ENCODE measurements around the gene MMP19. TPM values are rescaled to one million over a fixed set of nuclear protein-coding genes. Genes with fewer than 3 reads are reported as not detected.
"Not testable (repeated sequence)": the region's sequence is repeated elsewhere in the genome, so short reads cannot be mapped to it uniquely, and the experiment has no call there.

MMP19 gene, protein sequence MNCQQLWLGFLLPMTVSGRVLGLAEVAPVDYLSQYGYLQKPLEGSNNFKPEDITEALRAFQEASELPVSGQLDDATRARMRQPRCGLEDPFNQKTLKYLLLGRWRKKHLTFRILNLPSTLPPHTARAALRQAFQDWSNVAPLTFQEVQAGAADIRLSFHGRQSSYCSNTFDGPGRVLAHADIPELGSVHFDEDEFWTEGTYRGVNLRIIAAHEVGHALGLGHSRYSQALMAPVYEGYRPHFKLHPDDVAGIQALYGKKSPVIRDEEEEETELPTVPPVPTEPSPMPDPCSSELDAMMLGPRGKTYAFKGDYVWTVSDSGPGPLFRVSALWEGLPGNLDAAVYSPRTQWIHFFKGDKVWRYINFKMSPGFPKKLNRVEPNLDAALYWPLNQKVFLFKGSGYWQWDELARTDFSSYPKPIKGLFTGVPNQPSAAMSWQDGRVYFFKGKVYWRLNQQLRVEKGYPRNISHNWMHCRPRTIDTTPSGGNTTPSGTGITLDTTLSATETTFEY
- 1 to 10 TPM in 1 of 2 experiments, under 1 TPM in 1; 0.89 to 1.7 TPM for total RNA-seq

DNA sequence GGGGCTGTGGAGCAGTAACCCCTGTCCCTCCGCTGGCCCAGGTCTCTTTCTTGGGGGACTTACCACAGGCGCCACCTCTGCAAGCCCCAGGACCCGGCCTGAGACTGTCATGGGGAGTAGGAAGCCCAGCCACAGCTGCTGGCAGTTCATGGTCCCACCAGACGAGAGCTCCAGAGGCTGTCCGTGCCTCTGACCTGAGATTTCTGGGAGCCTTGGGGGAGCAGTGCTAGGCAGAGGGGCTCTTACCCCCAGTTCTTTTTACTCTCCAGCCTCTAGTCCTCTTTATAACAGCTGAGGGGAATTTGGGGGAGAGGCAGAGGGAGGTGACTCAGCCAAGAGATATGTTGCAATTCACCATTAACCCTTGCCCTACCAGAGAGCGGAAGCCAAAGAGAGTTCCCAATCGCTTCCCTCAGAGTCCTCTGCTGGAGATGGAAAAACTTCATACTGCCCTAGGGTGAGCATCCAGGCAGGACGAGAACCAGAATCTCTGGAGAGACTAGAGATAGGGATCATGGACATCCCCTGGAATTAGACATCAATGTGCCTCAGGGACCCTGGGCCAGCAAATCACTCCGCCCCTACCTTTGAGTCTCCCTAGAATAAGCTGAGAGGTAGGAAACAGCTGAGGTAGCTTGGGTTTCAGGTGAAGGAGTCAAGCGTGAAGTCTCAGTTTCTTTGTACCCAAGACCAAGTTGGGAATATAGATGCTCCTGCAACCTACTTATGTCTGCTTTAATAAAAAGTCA lies at the start of gene MMP19:
TSS of gene MMP19 (minus strand) at position 256 of the 749 bp plus-strand sequence. CDS start at position 150, 106 bp downstream.
- H3K4me3 Mint-ChIP-seq, result no peak within 1 kb of the TSS
- POLR2A ChIA-PET, result interaction anchor here (0.8 kb wide), 1 partner anchor 13 kb away, joined by 3 read pairs; the partner anchor contains the start of gene DNAJC14

DNA sequence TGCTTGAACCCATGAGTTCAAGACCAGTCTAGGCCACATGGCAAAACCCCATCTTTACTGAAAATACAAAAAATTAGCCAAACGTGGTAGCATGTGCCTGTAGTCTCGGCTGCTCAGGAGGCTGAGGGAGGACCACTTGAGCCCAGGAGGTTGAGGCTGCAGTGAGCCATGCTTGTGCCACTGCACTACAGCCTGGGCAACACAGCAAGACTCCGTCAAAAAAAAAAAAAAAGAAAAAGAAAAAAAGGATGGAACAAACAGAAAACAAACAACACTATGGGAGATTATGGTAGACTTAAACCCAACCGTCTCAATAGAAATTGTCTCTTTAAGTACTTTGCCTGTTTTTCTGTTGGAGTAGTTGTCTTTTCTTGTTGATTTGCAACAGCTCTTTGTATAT lies 48.6 kb upstream of the MMP19 start:
- Mint-ChIP-seq H3K27ac (no peak overlapping the region), H3K4me1 (no peaks in the 10 kb centered on the region), H3K9me3 (peaks cover 2% of the 10 kb centered on the region), H3K36me3 (peaks cover 2% of the 10 kb centered on the region), H3K27me3 (no peaks in the 10 kb centered on the region), H3K4me3 (no peak overlapping the region)
- ATAC-seq (ENCODE audit: low read depth) (no peak), DNase-seq (no peak)
- POLR2A ChIA-PET, result no interaction called here

More for the DNA sequence above, at the start of gene MMP19:
- peaks cover 4% of the 10 kb centered on the region for H3K4me1 Mint-ChIP-seq
- H3K9me3 Mint-ChIP-seq, result no peaks in the 10 kb centered on the region
- DNase-seq, result no peak
- peaks cover 6% of the 10 kb centered on the region for H3K27me3 Mint-ChIP-seq
- no peaks in the 10 kb centered on the region for H3K36me3 Mint-ChIP-seq
- no peak for ATAC-seq (ENCODE audit: low read depth)
- H3K27ac Mint-ChIP-seq, result peak within 1 kb of the TSS; percentile 23

DNA sequence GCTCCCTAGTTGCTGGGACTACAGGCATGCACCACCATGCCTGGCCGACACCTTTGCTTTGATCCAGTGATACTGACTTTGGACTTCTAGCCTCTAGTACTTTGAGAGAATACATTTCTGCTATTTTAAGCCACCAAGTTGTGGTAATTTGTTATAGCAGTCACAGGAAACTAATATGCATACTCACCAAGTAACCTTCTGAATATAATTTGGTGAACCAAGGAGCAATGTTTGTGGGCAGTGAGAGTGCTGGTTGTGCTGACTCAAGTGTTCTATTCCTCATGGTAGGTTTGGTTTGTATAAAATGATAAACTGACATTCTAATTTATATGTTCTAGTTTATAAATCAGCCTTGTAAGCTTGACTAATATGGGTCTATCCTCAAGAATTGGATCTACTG lies 42.4 kb upstream of the MMP19 start:
- H3K4me1 Mint-ChIP-seq, result peaks cover 14% of the 10 kb centered on the region
- ATAC-seq (ENCODE audit: low read depth) (no peak), DNase-seq (no peak)
- H3K4me3 Mint-ChIP-seq, result no peak overlapping the region
- peaks cover 5% of the 10 kb centered on the region for H3K36me3 Mint-ChIP-seq
- no peak overlapping the region for H3K27ac Mint-ChIP-seq
- peaks cover 3% of the 10 kb centered on the region for H3K9me3 Mint-ChIP-seq
- no peaks in the 10 kb centered on the region for H3K27me3 Mint-ChIP-seq
- POLR2A ChIA-PET, result no interaction called here

DNA sequence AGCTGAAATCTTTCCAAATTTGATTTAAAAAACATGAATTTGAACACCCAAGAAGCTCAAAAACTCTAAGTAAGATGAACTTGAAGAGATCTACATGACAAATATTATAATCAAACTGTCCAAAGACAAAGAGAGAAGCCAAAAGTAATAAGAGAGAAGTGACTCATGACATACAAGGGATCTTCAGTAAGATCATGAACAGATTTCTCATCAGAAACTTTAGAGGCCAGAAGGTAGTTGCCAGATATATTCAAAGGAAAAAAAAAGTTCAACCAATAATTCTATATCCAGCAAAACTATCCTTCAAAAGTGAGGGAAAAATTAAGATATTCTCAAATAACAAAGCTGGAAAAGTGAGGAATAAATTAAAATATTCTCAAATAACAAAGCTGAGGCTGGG lies 35.1 kb upstream of the MMP19 start:
- H3K36me3 Mint-ChIP-seq, result peaks cover 17% of the 10 kb centered on the region
- H3K27me3 Mint-ChIP-seq, result no peaks in the 10 kb centered on the region
- H3K4me3 Mint-ChIP-seq, result no peak overlapping the region
- no peak for DNase-seq
- no peak overlapping the region for H3K27ac Mint-ChIP-seq
- no peak for ATAC-seq (ENCODE audit: low read depth)
- H3K9me3 Mint-ChIP-seq, result no peaks in the 10 kb centered on the region
- H3K4me1 Mint-ChIP-seq, result peaks cover 11% of the 10 kb centered on the region
- POLR2A ChIA-PET, result interaction anchor here (0.9 kb wide), 1 partner anchor 30 kb away, joined by 4 read pairs; no protein-coding TSS in a partner anchor

DNA sequence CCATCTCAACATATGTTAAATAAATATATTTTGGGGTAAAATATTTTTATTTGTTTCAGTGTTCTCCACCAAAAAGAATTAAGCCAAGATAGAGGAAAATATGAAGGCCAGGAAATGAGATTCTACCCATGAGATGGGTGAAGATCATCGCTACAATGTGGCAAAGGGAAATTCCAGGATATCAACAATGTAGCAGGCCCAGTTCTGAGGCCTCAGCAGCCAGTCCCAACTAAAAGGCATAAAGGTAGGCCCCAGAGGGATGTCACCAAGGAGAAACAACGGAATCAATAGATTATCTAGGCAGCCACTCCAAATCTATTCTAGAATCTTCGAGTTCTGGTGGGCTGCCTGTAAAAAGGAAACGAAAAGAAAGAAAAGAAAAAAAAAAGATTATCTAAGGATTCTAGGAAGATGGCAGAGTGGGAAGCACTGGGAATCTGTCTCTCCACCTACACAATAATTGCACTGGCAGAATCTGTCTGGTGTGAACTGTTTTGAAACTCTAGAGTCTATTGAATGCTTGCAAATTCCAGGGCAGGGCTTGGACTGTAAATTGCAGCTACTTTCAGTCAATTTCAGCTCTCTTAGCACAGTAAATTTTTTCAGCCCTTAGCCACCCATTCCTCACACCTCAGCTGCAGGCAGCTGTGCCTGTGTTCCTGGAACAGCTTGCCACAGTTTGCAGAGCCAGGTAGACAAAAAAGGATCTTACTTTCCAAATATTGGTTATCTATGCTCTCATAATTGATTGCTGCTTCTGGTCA lies 33.1 kb upstream of the MMP19 start:
- ATAC-seq (ENCODE audit: low read depth) (no peak), DNase-seq (no peak)
- no peaks in the 10 kb centered on the region for H3K27me3 Mint-ChIP-seq
- H3K36me3 Mint-ChIP-seq, result peaks cover 12% of the 10 kb centered on the region
- H3K4me3 Mint-ChIP-seq, result no peak overlapping the region
- H3K4me1 Mint-ChIP-seq, result peaks cover 7% of the 10 kb centered on the region
- no peak overlapping the region for H3K27ac Mint-ChIP-seq
- POLR2A ChIA-PET, result no interaction called here
- no peaks in the 10 kb centered on the region for H3K9me3 Mint-ChIP-seq

DNA sequence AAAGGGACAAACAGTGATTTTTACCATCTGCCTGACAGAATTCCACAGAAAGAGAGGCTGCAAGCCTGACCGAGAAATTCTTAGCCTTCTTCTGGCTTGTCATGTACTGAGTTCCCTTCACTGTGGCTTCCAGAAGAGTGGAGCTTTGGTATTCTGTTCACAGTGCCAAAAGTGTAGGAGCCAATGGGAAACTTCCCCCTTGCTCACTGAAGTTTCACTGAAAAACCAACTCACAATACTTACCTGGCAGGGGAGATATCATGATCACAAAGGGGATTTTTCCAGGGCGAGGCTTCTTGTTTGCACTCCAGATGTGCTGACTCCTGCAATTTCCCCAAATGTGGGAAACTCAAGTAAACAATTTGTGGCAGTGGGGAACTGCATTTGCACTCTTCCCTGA lies 31.7 kb upstream of the MMP19 start:
- no peak for DNase-seq
- Mint-ChIP-seq H3K27ac (no peak overlapping the region), H3K36me3 (peaks cover 12% of the 10 kb centered on the region), H3K9me3 (no peaks in the 10 kb centered on the region), H3K4me3 (no peak overlapping the region), H3K27me3 (no peaks in the 10 kb centered on the region), H3K4me1 (peaks cover 3% of the 10 kb centered on the region)
- no peak for ATAC-seq (ENCODE audit: low read depth)
- POLR2A ChIA-PET, result no interaction called here

DNA sequence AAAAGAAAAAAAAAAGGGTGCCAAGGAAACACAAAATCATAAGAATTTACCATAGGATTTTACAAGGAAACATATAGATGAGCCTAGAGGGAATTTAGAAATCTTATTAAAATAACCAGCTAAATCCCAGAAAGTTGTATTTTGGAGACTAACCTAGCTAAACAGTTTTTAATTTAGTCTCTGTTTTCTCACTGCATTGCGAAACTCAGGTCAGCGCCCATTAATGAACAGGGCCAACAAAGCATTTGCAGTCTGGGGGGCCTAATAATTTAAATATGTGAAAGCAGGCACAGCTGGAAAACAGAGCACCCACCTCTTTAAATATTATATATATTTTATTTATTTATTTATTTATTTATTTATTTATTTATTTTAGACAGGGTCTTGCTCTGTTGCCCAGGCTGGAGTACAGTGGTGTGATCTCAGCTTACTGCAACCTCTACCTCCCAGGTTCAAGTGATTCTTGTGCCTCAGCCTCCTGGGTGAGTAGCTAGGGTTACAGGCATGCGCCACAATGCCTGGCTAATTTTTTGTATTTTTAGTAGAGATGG lies 23.8 kb upstream of the MMP19 start:
- not testable (repeated sequence) for H3K9me3 Mint-ChIP-seq; H3K27ac Mint-ChIP-seq; H3K36me3 Mint-ChIP-seq; H3K27me3 Mint-ChIP-seq; H3K4me1 Mint-ChIP-seq; ATAC-seq (ENCODE audit: low read depth); DNase-seq; H3K4me3 Mint-ChIP-seq
- POLR2A ChIA-PET, result interaction anchor here (0.6 kb wide), 1 partner anchor 1717 kb away, joined by 3 read pairs; no protein-coding TSS in a partner anchor

DNA sequence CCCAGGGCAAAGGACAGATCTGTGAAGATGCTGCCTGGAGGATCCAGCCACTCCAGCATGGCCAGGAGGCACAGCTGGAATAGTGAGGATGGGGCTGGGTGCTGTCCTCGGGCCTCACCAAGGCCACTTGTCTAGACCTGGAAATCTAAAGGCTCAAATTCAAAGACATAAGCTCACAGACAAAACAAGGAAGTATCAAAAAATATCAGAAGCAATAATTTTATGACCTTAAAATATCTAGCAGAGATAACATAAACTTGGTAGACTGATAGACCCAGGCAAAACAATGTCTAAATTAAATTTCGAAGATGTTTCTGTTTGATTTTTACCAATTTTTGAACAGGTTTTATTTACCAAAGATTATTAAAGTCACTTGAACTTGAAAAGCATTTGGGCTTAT lies 22.6 kb upstream of the MMP19 start:
- H3K4me1 Mint-ChIP-seq, result no peaks in the 10 kb centered on the region
- no peak overlapping the region for H3K4me3 Mint-ChIP-seq
- peaks cover 5% of the 10 kb centered on the region for H3K9me3 Mint-ChIP-seq
- no peaks in the 10 kb centered on the region for H3K27me3 Mint-ChIP-seq
- ATAC-seq (ENCODE audit: low read depth) (no peak), DNase-seq (no peak)
- no peak overlapping the region for H3K27ac Mint-ChIP-seq
- POLR2A ChIA-PET, result no interaction called here
- no peaks in the 10 kb centered on the region for H3K36me3 Mint-ChIP-seq

DNA sequence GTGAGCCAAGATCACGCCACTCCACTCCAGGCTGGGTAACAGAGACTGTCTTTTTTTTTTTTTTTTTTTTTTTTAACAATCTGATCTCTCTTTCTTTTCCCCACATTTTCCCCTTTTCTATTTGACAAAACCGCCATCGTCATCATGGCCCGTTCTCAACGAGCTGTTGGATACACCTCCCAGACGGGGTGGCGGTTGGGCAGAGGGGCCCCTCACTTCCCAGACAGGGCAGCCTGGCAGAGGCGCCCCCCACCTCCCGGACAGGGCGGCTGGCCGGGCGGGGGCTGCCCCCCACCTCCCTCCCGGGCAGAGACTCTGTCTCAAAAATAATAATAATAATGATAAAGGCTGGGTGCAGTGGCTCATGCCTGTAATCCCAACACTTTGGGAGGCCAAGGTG lies 20.2 kb upstream of the MMP19 start:
- ATAC-seq (ENCODE audit: low read depth); H3K4me3 Mint-ChIP-seq; H3K36me3 Mint-ChIP-seq; H3K9me3 Mint-ChIP-seq; H3K27ac Mint-ChIP-seq; DNase-seq; H3K27me3 Mint-ChIP-seq; H3K4me1 Mint-ChIP-seq: not testable (repeated sequence)
- POLR2A ChIA-PET, result interaction anchor here (0.6 to 0.7 kb wide), 2 partner anchors 94 to 753 kb away, joined by 4 to 8 read pairs; no protein-coding TSS in a partner anchor

DNA sequence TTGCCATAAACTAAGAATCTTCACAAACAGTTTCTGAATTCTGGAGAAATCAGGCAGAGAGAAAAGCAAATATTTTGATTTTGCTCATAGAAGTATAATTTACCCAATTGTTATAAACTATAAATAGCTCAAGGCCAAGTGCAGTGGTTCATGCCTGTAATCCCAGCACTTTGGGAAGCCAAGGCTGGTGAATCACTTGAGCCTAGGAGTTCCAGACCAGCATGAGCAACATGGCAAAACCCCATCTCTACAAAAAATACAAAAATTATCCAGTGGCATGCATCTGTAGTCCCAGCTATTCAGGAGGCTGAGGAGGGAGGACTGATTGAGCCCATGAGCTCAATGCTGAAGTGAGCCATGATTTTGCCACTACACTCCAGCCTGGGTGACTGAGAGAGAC lies 19.6 kb upstream of the MMP19 start:
- no peak for DNase-seq
- POLR2A ChIA-PET, result no interaction called here
- H3K27ac Mint-ChIP-seq, result no peak overlapping the region
- no peak overlapping the region for H3K4me3 Mint-ChIP-seq
- H3K36me3 Mint-ChIP-seq, result no peaks in the 10 kb centered on the region
- H3K27me3 Mint-ChIP-seq, result peaks cover 6% of the 10 kb centered on the region
- no peaks in the 10 kb centered on the region for H3K4me1 Mint-ChIP-seq
- ATAC-seq (ENCODE audit: low read depth), result no peak
- peaks cover 3% of the 10 kb centered on the region for H3K9me3 Mint-ChIP-seq

DNA sequence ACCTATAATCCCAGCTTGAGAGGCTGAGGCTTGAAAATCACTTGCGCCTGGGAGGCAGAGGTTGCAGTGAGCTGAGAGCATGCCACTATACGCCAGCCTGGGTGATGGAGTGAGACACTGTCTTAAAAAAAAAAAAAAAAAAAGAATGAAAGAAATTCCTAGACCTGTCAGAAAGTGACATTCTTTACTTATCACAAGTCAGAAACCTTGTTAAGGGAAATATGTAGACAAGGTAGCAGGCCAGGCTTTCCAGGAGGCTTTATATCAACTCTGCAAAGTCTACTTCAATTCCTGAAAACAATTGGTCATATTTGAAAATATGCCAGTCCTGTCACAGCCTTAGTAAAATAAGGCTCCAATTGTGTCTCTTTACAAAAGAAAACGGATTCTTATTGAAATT lies 19.1 kb upstream of the MMP19 start:
- Mint-ChIP-seq H3K9me3 (peaks cover 3% of the 10 kb centered on the region), H3K27me3 (peaks cover 6% of the 10 kb centered on the region), H3K4me1 (no peaks in the 10 kb centered on the region), H3K27ac (no peak overlapping the region), H3K4me3 (no peak overlapping the region), H3K36me3 (no peaks in the 10 kb centered on the region)
- DNase-seq, result no peak
- POLR2A ChIA-PET, result interaction anchor here (0.7 kb wide), 1 partner anchor 81 kb away, joined by 3 read pairs; no protein-coding TSS in a partner anchor
- ATAC-seq (ENCODE audit: low read depth), result no peak

DNA sequence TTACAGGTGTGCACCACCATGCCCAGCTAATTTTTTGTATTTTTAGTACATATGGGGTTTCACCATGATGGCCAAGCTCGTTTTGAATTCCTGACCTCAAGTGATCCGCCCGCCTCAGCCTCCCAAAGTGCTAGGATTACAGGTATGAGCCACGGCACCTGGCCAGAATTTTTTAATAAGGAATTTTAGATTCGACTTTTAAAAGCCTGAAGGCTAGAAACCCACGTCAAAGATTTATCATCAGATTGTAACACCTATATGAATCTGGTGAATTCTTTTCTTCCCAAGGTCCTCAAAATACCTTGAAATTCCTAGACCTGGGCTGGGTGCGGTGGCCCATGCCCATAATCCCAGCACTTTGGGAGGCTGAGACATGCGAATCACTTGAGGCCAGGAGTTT lies 18.7 kb upstream of the MMP19 start:
- Mint-ChIP-seq H3K36me3 (no peaks in the 10 kb centered on the region), H3K27me3 (peaks cover 6% of the 10 kb centered on the region), H3K9me3 (peaks cover 3% of the 10 kb centered on the region), H3K4me3 (no peak overlapping the region), H3K4me1 (no peaks in the 10 kb centered on the region), H3K27ac (no peak overlapping the region)
- ATAC-seq (ENCODE audit: low read depth) (no peak), DNase-seq (no peak)
- POLR2A ChIA-PET, result interaction anchor here (0.7 kb wide), 1 partner anchor 81 kb away, joined by 3 read pairs; no protein-coding TSS in a partner anchor

DNA sequence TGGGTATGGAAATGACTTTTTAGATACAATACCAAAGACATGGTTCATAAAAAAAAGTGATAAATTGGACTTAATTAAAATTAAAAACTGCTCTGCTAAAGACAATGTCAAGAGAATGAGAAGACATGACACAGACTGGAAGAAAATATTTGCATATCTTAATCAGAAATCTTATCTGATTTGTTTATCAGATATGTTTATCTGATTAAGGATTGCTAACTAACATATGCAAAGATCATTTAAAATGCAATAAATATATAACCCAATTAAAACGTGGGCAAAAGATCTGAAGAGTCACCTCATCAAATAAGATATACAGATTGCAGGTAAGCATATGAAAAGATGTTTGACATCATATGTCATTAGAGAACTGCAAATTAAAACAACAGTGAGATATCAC lies 10.0 kb upstream of the MMP19 start:
- POLR2A ChIA-PET, result no interaction called here
- no peak overlapping the region for H3K4me3 Mint-ChIP-seq
- ATAC-seq (ENCODE audit: low read depth) (no peak), DNase-seq (no peak)
- H3K27me3 Mint-ChIP-seq, result peaks cover 20% of the 10 kb centered on the region
- no peaks in the 10 kb centered on the region for H3K9me3 Mint-ChIP-seq
- H3K36me3 Mint-ChIP-seq, result no peaks in the 10 kb centered on the region
- peaks cover 5% of the 10 kb centered on the region for H3K4me1 Mint-ChIP-seq
- no peak overlapping the region for H3K27ac Mint-ChIP-seq

Data from activated naive CD8-positive, alpha-beta T cell treated with anti-CD3 and anti-CD28 coated beads, Interleukin-2, amount 10 ng/mL, durations not matched to agents 7 days and 5 days (primary cell).